ENCODE measurements around the gene KDM4B.

KDM4B gene

DNA sequence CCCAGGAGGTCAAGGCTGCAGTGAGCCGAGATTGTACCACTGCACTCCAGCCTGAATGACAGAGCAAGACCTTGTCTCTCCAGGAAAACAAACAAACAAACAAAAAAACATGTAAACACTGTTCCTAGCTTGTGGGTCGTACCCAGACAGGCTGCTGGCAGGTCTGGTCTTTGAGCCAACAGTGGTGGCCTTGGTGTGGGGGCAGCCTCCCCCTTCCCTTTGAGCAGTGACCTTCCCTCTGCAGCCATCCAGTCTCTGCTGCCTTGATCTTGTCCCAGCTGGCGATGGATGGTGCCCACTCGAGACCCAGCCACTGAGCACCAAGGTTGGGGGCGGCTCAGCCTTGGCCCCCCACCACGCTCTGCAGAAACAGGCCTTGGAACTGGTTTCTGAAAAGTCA is 143.3 kb downstream of the KDM4B start:
- no peak for DNase-seq

DNA sequence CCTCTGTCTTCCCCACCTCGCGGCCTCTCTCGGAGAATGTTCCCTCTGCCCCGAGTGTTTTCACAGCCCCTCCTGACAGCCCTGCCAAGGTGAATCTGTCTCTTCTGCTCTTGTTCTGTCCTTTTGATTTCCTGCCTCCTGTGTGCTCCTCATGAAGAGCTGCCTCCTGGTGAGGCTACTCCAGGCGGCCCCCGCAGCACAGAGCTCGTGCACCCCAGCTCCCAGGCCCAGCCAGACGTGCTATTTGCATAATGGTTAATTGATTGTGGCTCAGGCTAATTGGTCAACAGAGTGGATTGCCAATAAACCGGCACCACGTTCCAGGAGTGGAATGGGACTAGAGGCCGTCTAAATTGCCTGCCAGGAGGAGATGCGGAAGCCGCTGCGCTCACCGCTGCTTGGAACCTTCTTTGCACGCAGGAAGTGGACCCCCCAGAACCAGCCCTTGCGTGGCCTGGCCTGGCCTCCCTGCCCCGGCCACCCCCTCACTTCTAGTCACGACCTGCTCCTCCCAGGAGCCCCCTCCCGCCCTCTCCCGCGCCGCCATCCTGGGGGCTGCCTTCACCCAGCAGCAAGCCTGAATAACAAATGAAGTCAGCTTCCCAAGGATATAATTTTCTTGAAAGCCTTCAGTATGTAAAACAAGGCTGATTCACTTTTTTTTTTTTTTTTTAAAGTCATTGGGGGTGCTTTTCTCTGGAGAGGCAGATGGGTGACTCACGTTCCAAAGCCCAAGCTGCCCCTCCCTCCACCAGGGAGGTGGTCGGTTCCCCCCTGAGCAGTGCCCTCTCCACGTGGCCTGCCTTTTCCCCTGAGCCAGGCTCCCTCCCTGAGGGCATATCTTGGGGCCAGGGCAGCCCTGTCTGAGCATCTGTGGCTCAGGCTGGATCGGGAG is 144.0 kb downstream of the KDM4B start:
- no peak for DNase-seq

GRCh38 chr19:5113633-5114586 is 145.0 kb downstream of the KDM4B start:
- DNase-seq: no peak

DNA sequence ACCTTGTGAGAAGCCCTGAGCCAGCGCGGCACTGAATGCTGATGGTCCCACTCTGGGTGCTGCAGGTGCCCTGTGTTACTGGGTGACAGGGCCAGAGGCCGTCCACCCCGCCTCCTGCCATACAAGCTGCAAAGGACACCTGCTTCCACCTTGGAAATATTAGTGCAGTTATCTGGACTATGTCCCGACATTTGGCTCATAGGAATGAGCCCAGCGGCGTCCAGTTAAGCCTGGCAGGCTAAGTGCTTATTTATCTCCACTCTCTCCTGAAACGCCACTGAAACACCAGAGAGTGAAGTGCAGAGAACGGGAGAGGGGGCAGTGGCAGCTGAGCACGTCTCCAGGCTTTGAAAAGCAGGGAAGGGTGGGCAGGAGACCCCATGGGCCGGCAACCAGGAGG is 145.8 kb downstream of the KDM4B start:
- DNase-seq: no peak

- DNase-seq: no peak
Measured at GRCh38 chr19:5115351-5115750, 146.4 kb downstream of the KDM4B start.

DNA sequence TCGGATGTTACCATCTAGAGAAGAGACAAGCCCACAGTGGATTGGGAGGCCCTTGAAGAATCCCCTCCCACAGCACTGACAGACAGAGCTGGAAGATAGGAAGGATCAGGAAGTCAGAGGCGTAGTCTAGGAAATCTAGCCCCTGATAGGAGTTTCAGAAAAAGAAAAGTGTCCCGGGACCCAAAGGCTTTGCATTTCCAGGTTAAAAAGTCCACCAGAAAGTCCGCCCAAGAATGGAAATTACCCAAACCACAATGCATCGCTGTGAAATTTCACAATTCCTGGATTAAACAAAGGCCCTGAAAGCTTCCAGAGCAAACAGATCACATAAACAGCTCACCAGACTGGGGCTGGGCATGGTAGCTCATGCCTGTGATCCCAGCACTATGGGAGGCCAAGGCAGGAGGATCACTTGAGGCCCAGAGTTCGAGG is 146.9 kb downstream of the KDM4B start:
- no peak for DNase-seq

GRCh38 chr19:5116292-5116691 is 147.4 kb downstream of the KDM4B start:
- no peak for DNase-seq

- no peak for DNase-seq
Measured at GRCh38 chr19:5117421-5117820, 148.5 kb downstream of the KDM4B start.

DNA sequence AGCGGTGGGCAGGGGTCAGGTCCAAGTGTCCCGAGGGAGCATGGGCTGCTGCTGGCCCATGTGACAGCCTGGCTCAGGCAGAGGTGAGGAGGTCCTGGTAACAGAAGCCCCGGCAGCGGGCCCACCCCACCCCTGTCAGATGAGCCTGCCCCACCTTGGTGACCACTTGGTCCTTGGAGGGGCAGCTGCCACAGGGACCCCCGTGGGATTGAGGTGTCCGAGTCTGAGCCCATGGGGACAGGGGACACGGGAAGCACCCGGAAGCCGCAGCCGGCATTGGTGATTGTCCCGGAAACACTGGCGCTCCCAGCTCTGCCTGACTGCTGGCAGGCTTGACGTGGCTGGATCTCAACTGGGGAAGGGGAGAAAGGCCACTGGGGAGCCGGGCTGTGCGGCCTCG is 149.1 kb downstream of the KDM4B start:
- DNase-seq: no peak

- DNase-seq: no peak
Measured at GRCh38 chr19:5119297-5119998, 150.5 kb downstream of the KDM4B start.

DNA sequence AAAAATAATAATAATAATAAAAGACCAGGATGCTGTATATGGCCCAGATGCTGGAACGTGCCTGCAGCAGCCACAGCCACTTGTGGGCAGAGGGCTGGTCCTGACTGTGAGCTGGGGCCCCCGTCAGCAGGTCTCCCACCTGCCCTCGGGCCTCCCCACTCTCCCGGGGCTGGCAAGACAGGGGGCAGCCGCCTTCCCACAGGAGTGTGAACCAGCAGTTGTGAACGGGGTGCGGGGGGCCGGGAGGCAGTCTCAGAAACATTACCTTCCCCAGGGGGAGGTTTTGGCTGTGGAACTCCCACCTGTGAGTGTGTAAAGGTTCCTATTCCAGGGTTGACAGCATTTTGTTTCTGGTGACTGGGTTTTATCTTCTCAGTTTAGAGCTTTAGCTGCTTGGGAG is 151.4 kb downstream of the KDM4B start:
- DNase-seq: no peak

DNA sequence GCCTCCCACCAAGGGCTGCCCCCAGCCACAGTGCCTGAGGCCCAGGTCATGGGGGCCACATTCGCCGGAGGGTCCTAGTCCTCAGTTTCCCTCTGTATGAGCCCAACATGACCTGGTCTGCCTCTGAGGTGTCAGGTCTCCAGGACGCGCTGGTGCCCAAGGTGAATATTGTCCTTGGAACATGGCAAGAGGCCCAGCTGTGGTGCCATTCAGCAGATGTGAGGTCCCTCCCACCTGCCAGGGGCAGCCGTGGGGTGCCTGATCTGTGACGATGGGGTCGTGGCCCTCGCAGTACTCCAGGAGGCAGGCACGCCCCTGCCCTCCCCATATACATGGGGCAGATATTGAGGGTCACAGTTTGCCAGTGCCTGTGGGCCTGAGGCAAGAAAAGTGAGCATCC is 151.9 kb downstream of the KDM4B start:
- DNase-seq: no peak

DNA sequence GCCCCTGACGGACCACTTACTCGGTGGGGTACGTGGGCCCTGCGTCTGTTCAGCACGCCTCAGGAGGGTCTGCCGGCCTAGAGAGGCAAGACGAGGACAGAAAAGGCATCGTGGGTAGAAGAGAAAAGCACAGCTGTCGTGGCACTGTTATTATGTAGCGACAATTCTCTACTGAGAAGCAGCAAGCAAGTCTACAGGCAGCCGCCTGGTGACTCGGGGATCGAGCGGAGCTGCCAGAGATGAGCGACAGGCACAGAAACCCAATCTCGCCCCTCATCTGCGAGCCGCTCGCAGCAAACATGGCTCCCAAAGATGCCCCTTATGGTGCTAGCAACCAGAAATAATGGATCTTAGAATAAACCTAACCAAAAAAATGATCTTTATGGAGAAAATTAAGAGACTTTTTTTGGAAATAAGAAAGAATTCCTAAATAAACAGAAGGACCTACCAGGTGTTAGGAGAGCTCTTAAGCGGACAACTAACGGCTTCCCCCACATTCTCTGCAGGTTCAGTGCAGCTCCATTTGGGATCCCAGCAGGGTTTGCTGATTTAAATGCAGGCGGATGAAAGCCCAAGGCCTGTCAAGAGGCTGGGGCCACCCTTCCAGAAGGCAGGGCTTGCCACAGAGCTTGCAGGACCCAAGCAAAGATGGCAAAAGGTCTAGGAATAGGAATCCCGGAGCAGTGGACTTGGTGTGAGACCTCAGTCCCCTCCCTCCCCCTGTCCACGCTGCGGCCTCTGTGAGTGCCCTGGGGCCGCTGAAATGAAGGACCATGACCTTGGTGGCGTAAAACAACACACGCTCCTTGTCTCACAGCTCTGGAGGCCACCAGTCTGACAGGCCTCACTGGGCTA is 152.6 kb downstream of the KDM4B start:
- no peak for DNase-seq

GRCh38 chr19:5122121-5122400 is 153.1 kb downstream of the KDM4B start:
- no peak for DNase-seq

DNA sequence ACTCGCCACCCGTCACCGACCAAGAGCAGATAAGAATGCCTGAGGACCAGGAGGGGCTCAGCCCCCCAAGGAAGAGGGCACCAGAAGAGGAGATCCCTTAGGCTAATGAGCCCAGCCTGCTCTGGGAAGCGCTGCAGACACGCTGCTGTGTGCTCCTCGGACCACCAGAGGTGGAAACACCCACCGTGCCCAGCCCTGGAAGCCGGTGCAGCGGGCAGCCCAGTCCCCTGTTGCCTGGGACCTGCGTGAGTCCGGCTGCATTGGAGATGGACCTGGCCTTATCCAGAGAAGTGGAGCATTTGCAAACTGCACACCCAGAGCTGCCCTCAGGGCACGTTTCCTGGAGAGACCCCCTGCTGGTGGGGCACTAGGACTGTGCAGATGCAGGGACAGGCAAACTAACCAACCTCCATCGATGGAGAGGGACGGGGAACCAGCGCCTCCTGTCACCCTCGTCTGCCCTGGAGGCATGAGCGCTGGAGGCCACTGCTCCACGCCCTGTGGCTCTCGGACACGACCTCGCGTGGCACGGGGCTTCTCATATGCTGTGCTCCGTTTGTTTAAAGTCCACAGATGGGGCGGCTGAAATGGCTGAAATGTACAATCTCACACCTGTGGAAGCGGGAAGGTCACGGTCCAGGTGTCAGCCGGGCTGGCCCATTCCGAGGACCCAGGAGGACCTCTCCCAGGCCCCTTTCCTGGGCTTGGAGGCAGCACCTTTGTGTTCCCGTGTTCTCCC is 153.9 kb downstream of the KDM4B start:
- DNase-seq: no peak

GRCh38 chr19:5123646-5124045 is 154.7 kb downstream of the KDM4B start:
- no peak for DNase-seq

DNA sequence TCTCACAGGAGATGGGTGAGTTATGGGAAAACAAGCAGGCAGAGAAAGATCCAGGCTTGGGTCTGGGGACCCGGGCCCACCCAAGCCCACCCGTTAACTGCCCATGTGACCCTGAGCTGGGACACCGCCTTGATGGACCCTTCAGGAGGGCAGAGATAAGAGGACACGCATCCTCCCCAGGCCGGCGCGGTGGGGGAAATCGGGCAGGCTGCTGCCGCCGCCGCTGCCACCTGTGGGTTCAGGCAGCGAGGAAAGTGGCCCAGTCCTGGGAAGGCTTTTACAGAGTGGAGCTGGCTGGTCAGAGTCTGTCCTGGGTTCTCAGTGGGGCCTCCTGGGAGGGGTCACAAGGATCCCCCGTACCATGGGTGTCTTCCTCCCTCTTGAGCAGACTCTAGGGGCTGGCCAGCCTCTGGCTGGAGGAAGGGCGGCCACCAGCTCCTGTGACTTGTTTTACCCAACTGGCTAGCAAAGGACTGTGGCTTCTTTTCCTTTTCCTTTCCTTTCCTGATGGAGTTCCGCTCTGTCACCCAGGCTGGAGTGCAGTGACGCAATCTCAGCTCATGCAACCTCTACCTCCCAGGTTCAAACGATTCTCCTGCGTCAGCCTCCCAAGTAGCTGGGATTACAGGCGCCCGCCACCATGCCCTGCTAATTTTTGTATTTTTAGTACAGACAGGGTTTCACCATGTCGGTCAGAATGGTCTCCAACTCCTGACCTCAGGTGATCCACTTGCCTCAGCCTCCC is 155.4 kb downstream of the KDM4B start:
- no peak for DNase-seq

- DNase-seq: no peak
Measured at GRCh38 chr19:5125376-5125775, 156.5 kb downstream of the KDM4B start.

DNA sequence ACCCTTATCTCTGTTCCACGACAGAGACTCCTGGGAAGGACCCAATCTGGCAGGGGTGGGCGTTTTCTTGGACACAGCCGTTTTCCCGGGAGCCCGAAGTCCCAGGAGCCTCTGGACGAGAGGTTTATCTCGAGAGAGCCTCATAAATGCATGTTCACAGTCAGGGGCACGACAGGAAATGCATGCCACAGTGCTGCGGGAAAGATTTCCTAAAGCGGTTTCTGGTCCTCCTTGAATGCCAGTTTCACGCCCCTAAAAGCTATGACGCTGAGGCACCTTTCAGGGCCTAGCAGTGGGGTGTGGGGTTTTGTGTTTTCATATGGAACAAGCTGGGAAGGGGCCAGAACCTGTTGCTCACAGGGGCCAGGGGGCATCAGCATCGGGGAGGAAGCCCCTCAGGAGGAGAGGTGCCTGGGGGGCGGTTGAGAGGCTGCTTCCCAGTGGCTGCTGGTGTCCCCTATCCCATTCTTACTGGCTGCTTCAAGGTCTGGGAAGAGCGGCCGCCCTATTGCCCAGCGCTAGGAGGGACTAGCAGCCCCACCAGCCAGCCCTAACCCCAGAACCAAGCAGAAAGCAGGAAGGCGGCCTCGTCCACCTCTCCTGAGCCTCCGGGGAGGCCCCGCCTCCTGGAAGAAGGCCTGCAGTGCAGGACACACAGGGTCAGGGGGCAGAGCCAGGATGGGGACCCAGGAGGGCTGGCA is 157.0 kb downstream of the KDM4B start:
- no peak for DNase-seq

DNA sequence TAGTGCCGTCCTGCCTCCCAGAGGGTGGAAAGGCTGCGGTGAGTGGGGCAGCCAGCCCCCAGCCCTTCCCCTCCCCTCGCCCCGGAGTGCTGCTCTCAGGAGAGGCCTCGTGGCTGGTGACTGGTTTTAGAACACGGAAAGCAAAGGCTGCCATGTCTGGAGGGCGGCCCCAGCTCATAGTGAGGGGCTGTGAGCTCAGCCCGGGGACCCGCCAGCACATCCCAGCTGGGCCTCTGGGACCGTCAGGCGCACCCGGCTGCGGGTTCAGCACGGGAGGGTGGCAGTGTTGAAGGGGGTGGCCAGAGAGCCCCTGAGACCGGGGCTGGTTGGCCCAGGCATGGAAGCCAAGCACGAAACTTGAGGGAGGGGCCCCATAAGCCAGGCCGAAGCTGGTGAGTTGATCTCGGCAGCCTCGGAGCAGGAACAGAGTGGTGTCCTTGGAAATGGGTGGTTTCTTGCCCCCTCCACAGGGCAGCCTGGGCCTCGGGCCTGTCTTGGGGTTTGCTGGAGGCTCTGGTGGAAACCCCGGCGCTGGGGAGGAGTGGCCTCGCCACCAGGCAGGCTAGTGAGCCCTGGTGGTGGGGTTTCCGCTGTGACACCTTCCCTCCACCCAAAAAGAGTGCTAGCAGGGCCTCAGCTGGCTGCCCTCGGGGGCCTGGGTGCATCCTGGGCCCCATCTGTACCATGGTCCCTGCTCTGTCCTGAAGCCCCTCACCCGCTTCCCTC is 157.7 kb downstream of the KDM4B start:
- no peak for DNase-seq

Data from activated CD8-positive, alpha-beta memory T cell treated with anti-CD3 and anti-CD28 coated beads, Interleukin-2, amount 50 U/mL, for 4 hours (primary cell).